GM12878 (cell line): ENCODE data around the gene C2. TPM values are rescaled to one million over a fixed set of nuclear protein-coding genes. Genes with fewer than 3 reads are reported as not detected.

Source experiments
- BCL11A ChIP-seq: IDR thresholded peaks from 2 replicates; pipeline ENCODE4 v1.6.1; 2011; ENCODE audit warnings: low read depth, low read length
- BHLHE40 ChIP-seq, 2 experiments: fragments of 450-650 bp in 1 of 2; IDR thresholded peaks; 2 replicates each; pipeline ENCODE4 v1.6.1; 2011 to 2017; ENCODE audit warnings: low read depth in 2 of 2, borderline replicate concordance in 1 of 2, improper control_type of control experiment in 1 of 2, low read length in 1 of 2, mild to moderate bottlenecking in 1 of 2
- CBX5 ChIP-seq: sonication (generic); IDR thresholded peaks from 2 replicates; pipeline ENCODE4 v1.6.1; 2016; ENCODE audit warnings: low read depth, moderate library complexity, mild to moderate bottlenecking, inconsistent platforms
- CHD2 ChIP-seq: IDR thresholded peaks from 2 replicates; pipeline ENCODE4 v1.6.1; 2011; ENCODE audit warnings: low read depth, low read length, improper control_type of control experiment, borderline replicate concordance
- E2F8 ChIP-seq: fragments of 450-650 bp; IDR thresholded peaks from 2 replicates; pipeline ENCODE4 v1.6.1; 2018; ENCODE audit warnings: mild to moderate bottlenecking, low read depth, moderate library complexity; ENCODE audit not compliant: partially characterized antibody
- E4F1 ChIP-seq: fragments of 450-650 bp; IDR thresholded peaks from 2 replicates; pipeline ENCODE4 v1.6.1; 2018; ENCODE audit warnings: borderline replicate concordance, mild to moderate bottlenecking; ENCODE audit not compliant: partially characterized antibody
- ELK1 ChIP-seq: IDR thresholded peaks from 2 replicates; pipeline ENCODE4 v1.6.1; 2012; ENCODE audit warnings: low read depth, low read length, improper control_type of control experiment
- JUND ChIP-seq: IDR thresholded peaks from 2 replicates; pipeline ENCODE4 v1.6.1; 2012; ENCODE audit warnings: low read depth, mild to moderate bottlenecking, low read length, improper control_type of control experiment, moderate library complexity
- LARP7 ChIP-seq: fragments of 450-650 bp; IDR thresholded peaks from 2 replicates; pipeline ENCODE4 v1.6.1; 2017; ENCODE audit warnings: mild to moderate bottlenecking
- MEF2A ChIP-seq: IDR thresholded peaks from 2 replicates; pipeline ENCODE4 v1.6.1; 2011; ENCODE audit warnings: low read depth, mild to moderate bottlenecking, low read length, moderate library complexity; ENCODE audit not compliant: insufficient read depth
- MTA2 ChIP-seq: fragments of 450-650 bp; IDR thresholded peaks from 2 replicates; pipeline ENCODE4 v1.6.1; 2016; ENCODE audit warnings: low read depth, mild to moderate bottlenecking, moderate library complexity
- NR2F1 ChIP-seq: fragments of 450-650 bp; conservative IDR thresholded peaks from 2 replicates; pipeline ENCODE4 v1.6.1; 2017; ENCODE audit warnings: mild to moderate bottlenecking
- PML ChIP-seq: IDR thresholded peaks from 2 replicates; pipeline ENCODE4 v1.6.1; 2012; ENCODE audit warnings: low read length, inconsistent platforms
- RCOR1 ChIP-seq: conservative IDR thresholded peaks from 2 replicates; pipeline ENCODE4 v1.6.1; 2012; ENCODE audit warnings: low read depth, low read length, improper control_type of control experiment
- RELA ChIP-seq: fragments of 450-650 bp; IDR thresholded peaks from 2 replicates; pipeline ENCODE4 v1.8.0; 2014; ENCODE audit warnings: borderline replicate concordance; ENCODE audit not compliant: partially characterized antibody
- RUNX3 ChIP-seq: IDR thresholded peaks from 2 replicates; pipeline ENCODE4 v1.6.1; 2012; ENCODE audit warnings: low read length, inconsistent platforms
- SP1 ChIP-seq: IDR thresholded peaks from one replicate; pipeline ENCODE4 v1.6.1; 2011; ENCODE audit warnings: low read depth, low read length
- SREBF1 ChIP-seq: IDR thresholded peaks from 2 replicates; pipeline ENCODE4 v1.6.1; 2012; ENCODE audit warnings: mild to moderate bottlenecking, low read length
- SREBF2 ChIP-seq: IDR thresholded peaks from 2 replicates; pipeline ENCODE4 v1.6.1; 2012; ENCODE audit warnings: mild to moderate bottlenecking, low read length
- TCF12 ChIP-seq: IDR thresholded peaks from 2 replicates; pipeline ENCODE4 v1.6.1; 2011; ENCODE audit warnings: low read depth, mild to moderate bottlenecking, low read length
- YBX1 ChIP-seq: fragments of 450-650 bp; IDR thresholded peaks from 2 replicates; pipeline ENCODE4 v1.6.1; 2016; ENCODE audit warnings: antibody characterized with exemption
- ZNF622 ChIP-seq: fragments of 450-650 bp; IDR thresholded peaks from 2 replicates; pipeline ENCODE4 v1.6.1; 2017; ENCODE audit warnings: mild to moderate bottlenecking, inconsistent platforms
- polyA plus RNA-seq, 11 experiments: library from polyadenylated mRNA; depleted of rRNA in 4 of 11; unstranded in 6 of 11; stranded (reverse) in 5 of 11; fragments of >200 nt; fragmentation: Nextera tagmentation in 4 of 11; fragmentation: Illumina TruSeq in 1 of 11; extraction: Ambion mirVana in 4 of 11; extraction: Trizol in 1 of 11; gene quantifications; 1 replicate in 1 of 11; 2 replicates in 10 of 11; pipeline versions ENCODE4 v1.2.1 to v1.2.3, GENCODE V29; 2011 to 2016; ENCODE audit warnings: inconsistent platforms in 2 of 11, missing spikeins in 2 of 11, low read depth in 1 of 11
- total RNA-seq, 4 experiments: library from RNA; depleted of rRNA in 3 of 4; stranded (reverse); fragments of >200 nt in 3 of 4; fragmentation: Illumina TruSeq in 1 of 4; extraction: Trizol in 1 of 4; gene quantifications; 2 replicates each; pipeline versions ENCODE4 v1.2.1 to v1.2.3, GENCODE V29; 2013 to 2021

The C2 gene
- total and polyA plus RNA-seq, 10 of the 15 experiments (the other 5 are each of a cell fraction or from before 2014, with no cell fraction given): 0.06 to 0.97 (median 0.21) TPM; not detected in 5

- TF ChIP-seq TCF12 (peak; percentile 90; the same call in 1 of the 2 replicates), SREBF1 (peak; percentile 63; the same call in 1 of the 2 replicates), LARP7 (no peak), RELA (peak; percentile 62), BCL11A (no peak), RCOR1 (no peak), SREBF2 (peak; percentile 61), MTA2 (peak; percentile 94), ZNF622 (no peak), CBX5 (no peak), BHLHE40 (IDR thresholded peaks at IDR 0.05; ENCODE audit: borderline replicate concordance in 1 of 2, low read depth in 2 of 2, low read length in 1 of 2) (peak; percentile 29 to 65; a peak in 2 of 4 replicates), ELK1 (peak; percentile 98), RUNX3 (peak; percentile 59), SP1 (peak; percentile 90), MEF2A (peak; percentile 8; the same call in 1 of the 2 replicates), CHD2 (peak; percentile 85), YBX1 (peak; percentile 14; the same call in 1 of the 2 replicates), E2F8 (peak; percentile 95), NR2F1 (peak; percentile 99), JUND (no peak), E4F1 (peak; percentile 97), PML (peak; percentile 86; the same call in 1 of the 2 replicates)
Observed at GRCh38 chr6:31958741-31959739, 31.5 kb downstream of the C2 start, which contains the start of the genes NELFE and SKIC2 (continued).
